Stimulated activated CD4-positive, alpha-beta T cell treated with anti-CD3 and anti-CD28 coated beads, Interleukin-15, amount 100 ng/mL, for 24 hours (primary cell): ENCODE results near the gene ADARB2.

ENCODE experiments used
- DNase-seq: peaks from one replicate; pipeline ENCODE4 v3.0.0-alpha.2; 2020

The ADARB2 gene

GRCh38 chr10:1376384-1376945, 360.9 kb downstream of the ADARB2 start:
- no peak for DNase-seq

DNA sequence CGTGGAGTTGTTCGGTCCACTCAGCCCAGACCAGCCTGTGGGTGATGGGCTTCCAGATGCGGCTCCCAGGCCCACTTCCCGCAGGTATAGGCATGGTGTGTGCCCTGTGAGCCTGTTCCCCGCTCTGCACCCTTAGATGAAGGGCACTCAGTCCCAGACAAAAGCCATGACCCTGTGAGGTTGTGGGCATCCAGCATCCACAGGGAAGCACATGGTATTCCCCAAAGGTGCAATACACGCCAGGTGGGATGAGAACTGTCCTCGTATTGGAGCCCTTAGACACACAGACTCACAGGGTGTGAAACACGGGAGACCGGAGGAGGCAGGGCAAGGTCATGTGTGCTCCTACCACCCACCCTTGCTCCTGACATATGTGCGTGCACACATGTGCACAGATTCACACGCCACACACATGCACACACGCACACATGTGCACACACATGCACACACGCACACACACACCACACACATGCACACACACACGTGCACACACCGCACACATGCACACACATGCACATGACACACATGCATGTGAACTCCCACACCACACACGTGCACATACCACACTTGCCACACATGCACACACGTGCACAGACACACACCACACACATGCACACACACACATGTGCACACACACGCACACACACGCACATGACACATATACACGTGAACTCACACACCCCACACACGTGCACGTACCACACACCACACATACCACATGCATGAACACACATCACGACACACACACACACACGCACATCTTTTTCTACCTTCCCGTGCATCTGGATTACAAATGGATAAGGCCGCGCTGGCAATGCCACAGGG, 361.8 kb downstream of the ADARB2 start:
- DNase-seq, result no peak

DNA sequence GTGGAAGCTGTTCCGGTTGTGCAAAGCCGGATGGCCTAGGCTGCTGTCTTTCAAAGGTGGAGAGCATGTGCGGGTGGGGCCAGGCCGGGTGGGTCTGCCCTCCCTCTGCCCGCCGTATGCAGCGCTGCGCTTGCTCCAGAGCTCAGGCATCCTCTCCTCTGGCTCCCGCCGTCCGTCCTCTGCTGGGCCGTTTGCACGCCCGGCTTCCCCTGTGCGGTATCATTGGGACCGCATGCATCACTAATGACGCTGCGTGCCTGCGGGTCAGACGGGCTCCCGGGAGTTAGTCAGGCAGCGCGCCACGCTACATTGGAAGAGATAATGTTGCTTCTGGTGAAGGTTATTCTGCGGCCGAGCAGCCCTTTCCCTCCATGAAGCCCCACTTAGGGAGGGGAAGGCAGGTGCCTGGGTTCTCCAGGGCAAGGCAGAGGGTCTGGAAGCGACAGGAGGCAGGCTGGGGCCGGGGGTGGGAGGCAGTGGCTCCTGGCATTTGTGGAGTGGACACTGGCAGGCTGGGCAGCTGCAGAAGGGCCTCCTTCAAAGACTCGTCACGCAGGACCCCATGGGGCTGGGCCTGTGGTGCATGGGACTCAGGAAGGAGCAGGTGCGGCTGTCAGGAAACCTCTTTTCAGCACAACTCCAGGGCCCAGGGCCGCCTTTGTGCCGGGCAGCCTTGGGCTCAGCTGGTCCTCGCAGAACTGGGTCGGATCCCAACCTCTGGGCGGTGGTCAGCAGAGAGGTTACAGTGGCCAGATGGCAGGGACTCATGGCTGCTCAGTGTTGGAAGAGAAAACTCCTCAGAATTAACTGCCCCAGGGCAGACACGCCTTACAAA, 362.6 kb downstream of the ADARB2 start:
- DNase-seq, result no peak

GRCh38 chr10:1373287-1373686, 364.0 kb downstream of the ADARB2 start:
- DNase-seq, result no peak

GRCh38 chr10:1372212-1372611, 365.1 kb downstream of the ADARB2 start:
- no peak for DNase-seq

GRCh38 chr10:1370298-1370697, 367.0 kb downstream of the ADARB2 start:
- DNase-seq, result no peak

- DNase-seq, result no peak
Observed at GRCh38 chr10:1369665-1370064, 367.7 kb downstream of the ADARB2 start.

GRCh38 chr10:1369197-1369596, 368.1 kb downstream of the ADARB2 start:
- no peak for DNase-seq

DNA sequence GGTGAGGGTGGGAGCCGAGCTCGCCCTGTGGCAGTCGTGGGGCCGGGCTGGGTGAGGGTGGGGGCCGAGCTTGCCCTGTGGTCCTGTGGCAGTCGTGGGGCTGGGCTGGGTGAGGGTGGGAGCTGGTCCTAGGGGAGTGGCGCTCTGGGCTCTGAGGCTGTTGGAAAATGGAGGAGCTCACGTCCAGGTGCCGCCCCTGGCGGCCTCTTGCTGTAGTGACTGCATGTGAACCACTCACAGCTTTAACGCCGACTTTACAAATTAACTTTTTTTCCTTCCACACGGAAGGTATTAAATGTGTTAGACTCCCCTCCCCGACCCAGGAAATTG, 368.5 kb downstream of the ADARB2 start:
- peak; percentile 63 for DNase-seq

DNA sequence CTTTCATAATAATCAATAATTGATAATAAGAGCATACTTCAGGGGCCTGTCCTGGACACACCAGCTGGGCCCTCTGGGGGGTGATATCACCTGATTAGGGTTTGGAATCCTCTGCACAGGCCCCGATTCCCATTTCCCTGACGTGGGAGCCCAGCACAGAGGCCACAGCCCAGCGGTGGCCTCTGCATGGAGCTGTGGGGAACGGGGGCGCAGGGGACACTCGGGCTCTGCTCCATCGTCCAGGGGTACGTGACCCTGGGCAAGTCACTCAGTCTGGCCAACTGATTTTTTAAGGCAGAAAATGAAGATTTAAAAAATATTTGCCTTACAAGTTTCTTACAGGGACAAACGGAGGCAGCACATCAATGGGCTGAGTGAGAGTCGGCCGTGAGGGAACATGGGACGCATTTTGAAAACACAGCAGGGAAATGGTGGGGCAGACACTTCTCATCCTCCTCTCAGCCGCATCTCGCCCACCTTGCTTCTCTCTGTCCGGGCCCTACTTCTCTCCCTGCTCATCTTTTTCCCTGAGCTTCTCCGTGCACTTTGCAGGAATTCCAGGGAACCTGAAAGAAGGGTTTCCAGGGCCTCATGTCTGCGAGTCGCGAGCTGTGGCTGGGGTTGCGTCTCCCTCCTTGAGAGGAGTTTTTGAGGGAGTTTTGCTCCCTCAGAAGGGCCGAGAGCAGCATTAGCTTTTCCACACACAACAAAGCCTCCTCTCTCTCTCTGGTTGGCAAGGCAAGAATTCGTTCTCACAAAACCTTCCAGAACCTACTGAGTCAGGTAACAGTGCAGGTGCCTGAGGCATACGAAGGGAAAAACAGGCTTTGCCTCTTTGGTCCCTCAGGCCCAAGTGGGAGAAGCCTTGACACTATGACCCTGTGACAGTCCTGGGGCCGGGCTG, 369.1 kb downstream of the ADARB2 start:
- DNase-seq, result no peak

GRCh38 chr10:1366811-1367425, 370.4 kb downstream of the ADARB2 start:
- DNase-seq, result no peak

GRCh38 chr10:1366322-1366691, 371.0 kb downstream of the ADARB2 start:
- DNase-seq, result no peak

GRCh38 chr10:1365540-1366321, 371.6 kb downstream of the ADARB2 start:
- no peak for DNase-seq

DNA sequence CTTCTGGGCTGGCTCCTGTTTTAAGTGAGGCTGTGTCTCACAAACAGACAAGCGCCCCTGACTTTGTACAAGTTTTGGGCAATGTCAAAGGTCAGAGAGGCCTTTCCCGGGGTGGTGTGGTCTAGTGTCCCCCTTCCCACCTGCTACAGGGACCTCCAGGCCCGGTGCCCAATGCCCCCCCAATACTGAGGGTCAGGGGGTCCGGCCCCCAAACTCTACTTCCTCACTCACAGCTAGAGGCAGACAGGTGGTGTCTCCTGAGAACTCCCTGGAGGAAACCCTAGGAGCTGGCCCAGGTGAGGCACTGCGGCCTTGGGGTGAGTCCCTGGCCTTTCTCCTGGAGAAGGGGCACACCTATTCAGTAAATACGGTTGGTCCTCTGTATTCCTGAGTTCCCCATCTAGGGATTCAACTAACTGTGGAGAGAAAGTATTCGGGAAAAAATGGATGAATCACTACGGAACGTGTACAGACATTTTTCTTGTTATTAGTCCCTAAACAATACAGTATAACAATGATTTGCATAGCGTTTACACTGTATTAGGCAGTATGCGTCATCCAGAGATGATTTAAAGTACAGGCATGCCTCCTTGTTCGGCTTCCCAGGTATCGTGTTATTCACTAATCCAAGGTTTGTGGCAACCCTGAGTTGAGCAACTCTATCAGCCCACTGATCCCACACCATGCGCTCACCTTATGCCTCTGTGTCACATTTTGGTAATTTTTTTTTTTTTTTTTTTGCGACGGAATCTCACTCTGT, 373.0 kb downstream of the ADARB2 start:
- no peak for DNase-seq

DNA sequence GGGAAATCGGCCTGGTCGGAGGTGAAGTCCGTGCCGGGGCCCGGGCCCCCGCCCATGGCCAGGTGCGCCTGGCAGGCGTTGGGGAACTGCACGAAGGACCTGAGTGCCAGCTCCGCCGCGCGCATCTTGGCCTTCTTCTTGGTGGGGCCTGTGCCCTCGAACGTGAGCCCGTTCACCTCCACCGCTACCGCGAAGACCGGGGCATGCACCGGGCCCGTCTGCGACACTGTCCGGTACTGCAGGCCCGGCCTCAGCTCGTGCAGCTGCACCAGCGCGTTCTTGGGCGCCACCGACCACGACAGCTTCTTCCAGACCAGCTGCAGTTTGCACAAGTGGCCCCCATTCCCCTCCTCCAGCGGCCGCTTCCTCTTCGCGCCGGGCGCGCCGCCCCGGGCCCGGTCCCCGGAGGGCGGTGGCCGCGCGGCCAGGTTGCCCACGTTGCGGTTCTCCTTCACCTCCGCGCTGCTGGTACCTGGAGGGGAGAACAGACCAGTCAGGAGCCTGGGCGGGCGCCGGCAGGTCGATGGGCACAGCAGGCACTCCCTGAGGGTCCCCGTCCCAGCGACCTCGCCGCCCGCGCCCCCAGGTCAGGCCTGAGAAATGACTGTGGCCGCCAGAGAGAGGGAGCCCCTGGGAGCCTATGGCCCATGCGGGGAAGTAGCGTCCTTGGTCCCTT, 373.7 kb downstream of the ADARB2 start:
- DNase-seq, result no peak

DNA sequence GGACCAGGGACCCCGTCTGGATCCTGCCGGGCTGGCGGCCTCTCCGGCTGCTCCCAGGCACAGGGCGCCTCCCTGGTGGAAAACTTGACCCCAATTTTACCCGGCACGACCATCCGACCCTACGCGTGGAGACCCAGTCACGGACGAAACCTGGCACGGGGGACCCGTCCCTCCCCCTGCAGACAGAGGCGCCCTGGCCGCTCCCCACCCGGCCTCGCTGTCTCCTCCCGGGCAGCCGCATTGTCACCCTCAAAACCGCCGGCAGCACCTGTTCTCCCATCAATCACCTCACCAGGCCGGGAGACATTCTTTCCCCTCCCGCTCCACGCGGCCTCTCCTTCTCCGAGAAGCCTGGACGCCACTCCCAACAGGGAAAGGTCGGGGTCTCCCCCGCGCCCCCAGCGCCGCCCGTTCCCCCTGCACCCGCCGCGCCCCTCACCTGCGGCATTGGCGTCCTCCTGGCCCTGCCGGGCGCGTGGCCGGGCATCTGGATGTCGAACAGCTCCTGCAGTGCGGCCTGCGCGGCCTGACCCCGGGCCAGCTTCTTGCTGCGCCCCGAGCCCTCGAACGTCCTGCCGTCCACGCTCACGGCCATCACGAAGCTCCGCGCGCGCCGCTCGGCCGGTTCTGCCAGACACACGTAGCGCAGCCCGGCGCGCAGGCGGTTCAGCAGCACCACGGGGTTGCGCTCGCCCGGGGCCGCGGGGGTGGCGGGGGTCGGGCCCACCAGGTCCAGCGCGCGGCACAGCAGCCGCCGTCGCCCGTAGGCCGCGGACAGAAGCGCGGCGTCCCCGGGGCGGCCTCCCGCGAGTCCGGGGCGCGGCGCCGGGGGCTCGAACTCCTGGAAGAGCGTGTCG, 374.5 kb downstream of the ADARB2 start:
- no peak for DNase-seq

GRCh38 chr10:1361411-1362105, 375.8 kb downstream of the ADARB2 start:
- DNase-seq, result no peak

DNA sequence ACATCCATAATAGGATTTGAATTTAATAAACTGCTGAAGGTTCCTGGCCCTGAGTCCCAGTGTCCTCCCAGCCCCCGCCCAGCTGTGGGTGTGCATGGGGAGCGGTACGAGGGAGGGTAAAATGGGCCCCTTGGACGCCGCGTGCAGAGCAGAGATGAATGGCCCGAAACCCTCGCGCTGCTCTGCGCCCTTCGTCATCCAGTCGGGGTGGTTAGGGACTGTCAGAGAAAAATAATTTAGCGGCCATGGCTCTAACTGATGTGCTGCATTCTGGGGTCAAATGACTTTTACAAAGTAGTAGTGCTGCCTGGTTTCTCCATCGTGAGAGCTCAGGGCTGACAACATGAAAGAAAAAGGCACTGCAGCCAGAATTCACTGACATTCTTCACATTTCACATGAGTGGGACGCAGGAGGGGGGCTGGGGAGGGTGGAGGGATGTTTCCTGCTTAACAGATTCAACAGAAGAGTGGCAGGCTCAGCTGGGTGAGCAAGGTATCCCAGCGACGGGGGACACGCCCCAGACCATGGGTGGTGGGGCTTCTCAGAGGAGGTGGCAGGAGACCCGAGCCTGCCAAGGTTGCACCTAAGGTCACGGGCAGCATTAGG, 376.7 kb downstream of the ADARB2 start:
- no peak for DNase-seq
